Measurements from ENCODE around the gene CORO2A. TPM values are rescaled to one million over a fixed set of nuclear protein-coding genes. Genes with fewer than 3 reads are reported as not detected.

The CORO2A gene
- total RNA-seq, 2 donors from 2014 or later, result 0.66 to 1.3 TPM

- Histone ChIP-seq H3K36me3 (replicated peaks in 1 of 2; ENCODE audit: insufficient read depth in 1 of 2, low read depth in 2 of 2) (no peaks in the 10 kb centered on the region), H3K27ac (no peak overlapping the region), H3K9me3 (no peaks in the 10 kb centered on the region), H3K27me3 (no peaks in the 10 kb centered on the region), H3K4me3 (no peak overlapping the region), H3K4me1 (no peaks in the 10 kb centered on the region)
- TF ChIP-seq POLR2A (IDR thresholded peaks at IDR 0.05), result no peak
- no peak for TF ChIP-seq CTCF (IDR thresholded peaks at IDR 0.05)
- DNase-seq (peak; percentile 45 to 73 (median 66)), ATAC-seq (peak; percentile 33)
- 37 to 40% methylated on average over 4 of the region's 4 CpGs for WGBS, 2 donors
- intact Hi-C loops (cut with DNase I), result no loop called here
Observed at GRCh38 chr9:98158071-98158831, 34.2 kb downstream of the CORO2A start.

- no peaks in the 10 kb centered on the region for H3K9me3 ChIP-seq
Observed at GRCh38 chr9:98157372-98157771, 35.1 kb downstream of the CORO2A start.

GRCh38 chr9:98154678-98155077, 37.8 kb downstream of the CORO2A start:
- no peaks in the 10 kb centered on the region for H3K36me3 ChIP-seq (replicated peaks in 1 of 2; ENCODE audit: insufficient read depth in 1 of 2, low read depth in 2 of 2)
- no peak for DNase-seq
- intact Hi-C loops (cut with DNase I), result no loop called here
- WGBS, 2 donors, result 81 to 85% methylated on average over 2 of the region's 2 CpGs
- ATAC-seq, result no peak
- no peaks in the 10 kb centered on the region for H3K9me3 ChIP-seq
- H3K27ac ChIP-seq, result no peak overlapping the region
- TF ChIP-seq POLR2A (IDR thresholded peaks at IDR 0.05) (no peak), CTCF (IDR thresholded peaks at IDR 0.05) (no peak)
- no peaks in the 10 kb centered on the region for H3K27me3 ChIP-seq
- no peak overlapping the region for H3K4me3 ChIP-seq
- no peaks in the 10 kb centered on the region for H3K4me1 ChIP-seq

More at GRCh38 chr9:98157372-98157771, 35.1 kb downstream of the CORO2A start:
- H3K36me3 ChIP-seq (replicated peaks in 1 of 2; ENCODE audit: insufficient read depth in 1 of 2, low read depth in 2 of 2), result no peaks in the 10 kb centered on the region
- H3K4me1 ChIP-seq, result no peaks in the 10 kb centered on the region
- intact Hi-C loops (cut with DNase I), result no loop called here
- TF ChIP-seq POLR2A (IDR thresholded peaks at IDR 0.05), result no peak
- TF ChIP-seq CTCF (IDR thresholded peaks at IDR 0.05), result no peak
- 89 to 93% methylated on average over 9 to 10 of the region's 10 CpGs for WGBS, 2 donors
- no peak overlapping the region for H3K4me3 ChIP-seq
- no peak for DNase-seq
- no peaks in the 10 kb centered on the region for H3K27me3 ChIP-seq
- no peak for ATAC-seq
- no peak overlapping the region for H3K27ac ChIP-seq

- DNase-seq, result no peak
- Histone ChIP-seq H3K27ac (no peak overlapping the region), H3K36me3 (replicated peaks in 1 of 2; ENCODE audit: insufficient read depth in 1 of 2, low read depth in 2 of 2) (no peaks in the 10 kb centered on the region), H3K9me3 (no peaks in the 10 kb centered on the region), H3K27me3 (no peaks in the 10 kb centered on the region), H3K4me3 (no peak overlapping the region), H3K4me1 (no peaks in the 10 kb centered on the region)
- TF ChIP-seq CTCF (IDR thresholded peaks at IDR 0.05) (no peak), POLR2A (IDR thresholded peaks at IDR 0.05) (no peak)
- intact Hi-C loops (cut with DNase I), result no loop called here
- ATAC-seq, result no peak
Observed at GRCh38 chr9:98152526-98152925, 39.9 kb downstream of the CORO2A start.

GRCh38 chr9:98150721-98151120, 41.7 kb downstream of the CORO2A start:
- ATAC-seq, result no peak
- intact Hi-C loops (cut with DNase I), result no loop called here
- H3K27ac ChIP-seq, result no peak overlapping the region

More at GRCh38 chr9:98150721-98151120, 41.7 kb downstream of the CORO2A start:
- TF ChIP-seq CTCF (IDR thresholded peaks at IDR 0.05), result no peak
- no peak for TF ChIP-seq POLR2A (IDR thresholded peaks at IDR 0.05)
- Histone ChIP-seq H3K9me3 (no peaks in the 10 kb centered on the region), H3K4me1 (peaks cover 10% of the 10 kb centered on the region), H3K36me3 (replicated peaks in 1 of 2; ENCODE audit: insufficient read depth in 1 of 2, low read depth in 2 of 2) (no peaks in the 10 kb centered on the region), H3K27me3 (no peaks in the 10 kb centered on the region), H3K4me3 (no peak overlapping the region)
- no peak for DNase-seq
- WGBS, 2 donors, result 71 to 76% methylated on average over 3 of the region's 3 CpGs

Data from body of pancreas (tissue), 4 donors.